ENCODE data around the gene GPR157.

DNA sequence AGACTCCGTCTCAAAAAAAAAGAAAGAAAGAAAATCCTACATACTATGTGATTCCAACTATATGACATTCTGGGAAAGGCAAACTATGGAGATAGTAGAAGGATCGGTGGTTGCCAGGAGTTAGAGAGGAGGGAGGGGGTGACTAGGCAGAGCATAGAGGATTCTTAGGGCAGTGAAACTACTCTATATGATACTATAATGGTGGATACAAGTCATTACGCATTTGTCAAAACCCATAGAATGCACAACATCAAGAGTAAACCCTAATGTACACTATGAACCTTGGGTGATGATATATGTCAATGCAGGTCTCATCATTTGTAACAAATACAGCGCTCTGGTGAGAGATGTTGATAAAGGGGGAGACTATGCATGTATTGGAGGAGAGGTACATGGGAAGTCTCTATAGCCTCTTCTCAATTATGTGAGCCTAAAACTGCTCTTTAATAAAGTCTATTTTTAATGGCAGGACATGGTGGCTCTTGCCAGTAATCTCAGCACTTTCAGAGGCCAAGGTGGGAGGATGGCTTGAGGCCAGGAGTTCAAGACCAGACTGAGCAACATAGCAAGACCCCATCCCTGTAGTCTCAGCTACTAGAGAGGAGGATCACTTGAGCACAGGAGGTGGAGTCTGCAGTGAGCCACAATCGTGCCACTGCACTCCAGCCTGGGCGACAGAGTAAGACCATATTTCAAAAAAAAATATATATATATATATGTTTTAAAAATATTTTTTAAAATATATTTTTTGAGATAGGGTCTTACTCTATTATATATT, 76.4 kb downstream of the GPR157 start:
- TF ChIP-seq CTCF (conservative IDR thresholded peaks at IDR 0.05; ENCODE audit: low read depth, low read length) (no peak), EZH2phosphoT487 (IDR thresholded peaks at IDR 0.05; ENCODE audit: borderline replicate concordance, low read length) (no peak)
